IPS-15b (cell line): ENCODE data around the gene ATRNL1.

Source experiments
- H3K27me3 ChIP-seq: one replicate; pipeline ENCODE4 v1.6.1; 2013; ENCODE audit warnings: low read length; ENCODE audit not compliant: control insufficient read depth, insufficient read depth
- H3K36me3 ChIP-seq: one replicate; pipeline ENCODE4 v1.6.1; 2013; ENCODE audit warnings: low read length; ENCODE audit not compliant: control insufficient read depth, insufficient read depth
- H3K4me1 ChIP-seq: one replicate; pipeline ENCODE4 v1.6.1; 2013; ENCODE audit warnings: mild to moderate bottlenecking, low read length; ENCODE audit not compliant: control insufficient read depth, insufficient read depth
- H3K4me3 ChIP-seq: one replicate; pipeline ENCODE4 v1.5.1; 2013; ENCODE audit warnings: low read depth, low read length
- H3K9ac ChIP-seq: one replicate; pipeline ENCODE4 v1.6.1; 2013; ENCODE audit warnings: low read depth, mild to moderate bottlenecking, low read length
- H3K9me3 ChIP-seq: one replicate; pipeline ENCODE4 v1.6.1; 2013; ENCODE audit warnings: mild to moderate bottlenecking, low read length; ENCODE audit not compliant: control insufficient read depth, insufficient read depth

ATRNL1 gene

DNA sequence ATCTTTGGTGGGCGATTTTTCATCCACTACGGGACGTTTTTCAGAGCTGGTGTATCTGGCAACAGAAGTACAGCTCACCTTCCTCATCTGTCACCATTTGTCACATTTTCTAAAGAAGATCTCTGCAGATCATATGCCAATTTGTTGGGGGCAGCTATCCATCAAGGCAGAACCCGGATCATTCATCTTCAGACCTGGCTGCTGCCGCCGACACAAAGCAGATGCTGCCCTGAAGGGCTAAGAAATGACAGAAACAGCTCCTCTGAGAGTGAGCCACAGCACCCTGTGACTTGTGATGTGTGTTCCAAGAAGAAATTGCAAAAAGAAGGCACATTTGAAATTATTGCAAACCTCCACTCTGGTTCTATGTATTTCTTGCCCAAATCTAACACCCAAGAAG, 888.9 kb downstream of the ATRNL1 start:
- no peaks in the 10 kb centered on the region for H3K4me1 ChIP-seq
- no peak overlapping the region for H3K9ac ChIP-seq
- H3K9me3 ChIP-seq = no peaks in the 10 kb centered on the region
- no peaks in the 10 kb centered on the region for H3K36me3 ChIP-seq
- H3K27me3 ChIP-seq = no peaks in the 10 kb centered on the region
- H3K4me3 ChIP-seq = no peak overlapping the region

GRCh38 chr10:115982526-115982925, 889.4 kb downstream of the ATRNL1 start:
- no peak overlapping the region for H3K9ac ChIP-seq
- no peaks in the 10 kb centered on the region for H3K27me3 ChIP-seq
- H3K9me3 ChIP-seq = no peaks in the 10 kb centered on the region
- no peaks in the 10 kb centered on the region for H3K36me3 ChIP-seq
- no peaks in the 10 kb centered on the region for H3K4me1 ChIP-seq
- no peak overlapping the region for H3K4me3 ChIP-seq

- Histone ChIP-seq H3K36me3 (no peaks in the 10 kb centered on the region), H3K4me1 (no peaks in the 10 kb centered on the region), H3K9me3 (no peaks in the 10 kb centered on the region), H3K27me3 (no peaks in the 10 kb centered on the region), H3K9ac (no peak overlapping the region), H3K4me3 (no peak overlapping the region)
Measured at GRCh38 chr10:115985786-115986185, 892.6 kb downstream of the ATRNL1 start.

- Histone ChIP-seq H3K36me3 (no peaks in the 10 kb centered on the region), H3K9ac (no peak overlapping the region), H3K4me1 (no peaks in the 10 kb centered on the region), H3K27me3 (peaks cover 4% of the 10 kb centered on the region), H3K4me3 (no peak overlapping the region), H3K9me3 (no peaks in the 10 kb centered on the region)
Measured at GRCh38 chr10:115988380-115988779, 895.2 kb downstream of the ATRNL1 start.

GRCh38 chr10:115989621-115990020, 896.5 kb downstream of the ATRNL1 start:
- H3K36me3 ChIP-seq = no peaks in the 10 kb centered on the region
- no peak overlapping the region for H3K9ac ChIP-seq
- no peak overlapping the region for H3K4me3 ChIP-seq
- no peaks in the 10 kb centered on the region for H3K4me1 ChIP-seq
- no peaks in the 10 kb centered on the region for H3K9me3 ChIP-seq
- peaks cover 16% of the 10 kb centered on the region for H3K27me3 ChIP-seq

DNA sequence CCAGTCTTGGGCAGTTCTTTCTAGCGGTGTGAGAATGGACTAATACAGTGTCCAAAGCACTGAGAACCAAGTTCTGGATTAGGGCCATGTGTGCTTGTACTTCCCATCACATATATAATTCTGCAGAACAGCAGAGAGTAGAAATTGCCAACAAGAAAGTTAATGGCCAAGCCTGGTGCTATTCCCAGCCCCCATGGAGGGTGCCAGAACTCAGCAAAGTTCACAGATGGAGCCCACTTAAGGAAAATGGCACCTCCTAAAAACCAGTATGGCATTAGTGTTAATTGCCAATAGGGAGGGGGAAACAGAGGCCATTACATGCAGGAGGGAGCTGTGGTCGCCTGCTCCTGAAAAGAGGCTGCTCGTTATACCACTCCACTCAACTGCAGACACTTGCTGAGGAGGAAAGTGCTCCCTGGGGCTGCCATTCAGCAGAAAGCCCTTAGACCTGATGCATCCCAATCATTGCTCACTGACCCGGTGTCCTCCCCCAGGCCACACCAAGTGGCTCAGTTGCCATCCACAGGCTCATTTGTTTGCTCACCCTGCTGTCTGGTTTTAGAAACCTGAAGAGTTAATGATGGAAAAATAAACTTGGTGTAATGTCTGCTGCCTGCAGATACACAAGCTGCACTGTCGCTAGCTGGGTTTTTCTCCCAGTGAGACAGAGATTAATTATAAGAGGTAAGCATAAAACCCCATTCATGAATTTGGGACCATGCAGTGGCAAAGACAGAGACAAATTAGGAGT, 899.2 kb downstream of the ATRNL1 start:
- Histone ChIP-seq H3K9me3 (no peaks in the 10 kb centered on the region), H3K27me3 (peaks cover 27% of the 10 kb centered on the region), H3K9ac (no peak overlapping the region), H3K4me1 (peaks cover 8% of the 10 kb centered on the region), H3K36me3 (no peaks in the 10 kb centered on the region), H3K4me3 (no peak overlapping the region)

DNA sequence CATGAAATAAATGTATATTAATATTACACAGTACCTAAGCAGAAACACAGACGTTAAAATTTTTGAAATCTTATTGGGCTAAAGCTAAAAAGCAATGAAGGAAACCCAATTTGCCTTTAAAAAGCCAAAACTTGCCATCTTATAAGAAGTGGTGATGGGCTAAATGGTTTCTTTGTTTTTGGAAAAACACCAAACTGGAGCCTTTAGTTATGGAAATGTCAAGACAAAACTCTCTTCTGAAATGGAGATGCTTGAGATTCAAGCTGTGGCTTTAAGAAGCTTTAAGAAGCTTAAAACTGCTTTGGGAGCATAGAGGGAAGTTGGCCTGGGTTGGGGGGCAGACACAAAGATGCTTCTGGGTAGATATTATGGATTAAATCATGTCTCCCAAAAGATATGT, 902.9 kb downstream of the ATRNL1 start:
- no peaks in the 10 kb centered on the region for H3K36me3 ChIP-seq
- H3K9ac ChIP-seq = no peak overlapping the region
- H3K4me1 ChIP-seq = peaks cover 8% of the 10 kb centered on the region
- H3K4me3 ChIP-seq = no peak overlapping the region
- no peaks in the 10 kb centered on the region for H3K9me3 ChIP-seq
- peaks cover 34% of the 10 kb centered on the region for H3K27me3 ChIP-seq

GRCh38 chr10:115998301-115998700, 905.1 kb downstream of the ATRNL1 start:
- Histone ChIP-seq H3K9ac (no peak overlapping the region), H3K4me1 (peaks cover 8% of the 10 kb centered on the region), H3K4me3 (no peak overlapping the region), H3K27me3 (peaks cover 31% of the 10 kb centered on the region), H3K9me3 (no peaks in the 10 kb centered on the region), H3K36me3 (no peaks in the 10 kb centered on the region)
